Measurements from ENCODE around the gene UNKL.

UNKL gene, protein sequence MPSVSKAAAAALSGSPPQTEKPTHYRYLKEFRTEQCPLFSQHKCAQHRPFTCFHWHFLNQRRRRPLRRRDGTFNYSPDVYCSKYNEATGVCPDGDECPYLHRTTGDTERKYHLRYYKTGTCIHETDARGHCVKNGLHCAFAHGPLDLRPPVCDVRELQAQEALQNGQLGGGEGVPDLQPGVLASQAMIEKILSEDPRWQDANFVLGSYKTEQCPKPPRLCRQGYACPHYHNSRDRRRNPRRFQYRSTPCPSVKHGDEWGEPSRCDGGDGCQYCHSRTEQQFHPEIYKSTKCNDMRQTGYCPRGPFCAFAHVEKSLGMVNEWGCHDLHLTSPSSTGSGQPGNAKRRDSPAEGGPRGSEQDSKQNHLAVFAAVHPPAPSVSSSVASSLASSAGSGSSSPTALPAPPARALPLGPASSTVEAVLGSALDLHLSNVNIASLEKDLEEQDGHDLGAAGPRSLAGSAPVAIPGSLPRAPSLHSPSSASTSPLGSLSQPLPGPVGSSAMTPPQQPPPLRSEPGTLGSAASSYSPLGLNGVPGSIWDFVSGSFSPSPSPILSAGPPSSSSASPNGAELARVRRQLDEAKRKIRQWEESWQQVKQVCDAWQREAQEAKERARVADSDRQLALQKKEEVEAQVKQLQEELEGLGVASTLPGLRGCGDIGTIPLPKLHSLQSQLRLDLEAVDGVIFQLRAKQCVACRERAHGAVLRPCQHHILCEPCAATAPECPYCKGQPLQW

DNA sequence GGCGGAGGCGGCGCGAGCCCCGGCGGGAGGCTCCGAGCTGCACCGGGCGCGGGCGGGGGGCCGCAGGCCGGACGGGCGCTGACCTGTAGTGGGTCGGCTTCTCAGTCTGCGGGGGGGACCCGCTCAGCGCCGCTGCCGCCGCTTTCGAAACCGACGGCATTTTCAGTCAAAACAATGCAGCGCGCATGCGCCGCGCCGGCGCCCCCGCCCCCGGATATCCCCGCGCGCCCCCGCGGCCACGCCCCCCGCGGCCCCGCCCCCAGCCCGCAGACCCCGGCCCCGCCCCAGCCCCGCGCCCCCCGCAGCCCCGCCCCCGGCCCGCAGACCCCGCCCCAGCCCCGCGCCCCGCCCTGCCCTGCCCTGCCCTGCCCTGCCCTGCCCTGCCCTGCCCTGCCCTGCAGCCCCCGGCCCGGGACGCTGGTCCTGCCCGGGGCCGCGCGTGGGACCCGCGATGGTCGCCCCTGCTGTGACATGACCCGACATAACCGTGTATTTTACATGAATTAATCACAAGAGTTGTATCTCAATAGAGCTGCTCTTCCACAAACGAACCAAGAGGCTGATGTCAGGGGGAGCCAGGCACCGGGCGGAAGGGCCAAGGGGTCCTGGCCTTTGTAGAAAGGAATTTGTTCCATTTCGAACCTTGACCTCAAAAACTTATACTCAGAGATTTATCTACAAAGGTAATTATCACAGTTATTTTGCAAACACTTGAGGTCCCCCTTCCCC lies at the start of gene UNKL:
TSS of gene UNKL (minus strand) at position 173 of the 729 bp plus-strand sequence. CDS start at position 160, 13 bp downstream.
- DNase-seq: no peak

DNA sequence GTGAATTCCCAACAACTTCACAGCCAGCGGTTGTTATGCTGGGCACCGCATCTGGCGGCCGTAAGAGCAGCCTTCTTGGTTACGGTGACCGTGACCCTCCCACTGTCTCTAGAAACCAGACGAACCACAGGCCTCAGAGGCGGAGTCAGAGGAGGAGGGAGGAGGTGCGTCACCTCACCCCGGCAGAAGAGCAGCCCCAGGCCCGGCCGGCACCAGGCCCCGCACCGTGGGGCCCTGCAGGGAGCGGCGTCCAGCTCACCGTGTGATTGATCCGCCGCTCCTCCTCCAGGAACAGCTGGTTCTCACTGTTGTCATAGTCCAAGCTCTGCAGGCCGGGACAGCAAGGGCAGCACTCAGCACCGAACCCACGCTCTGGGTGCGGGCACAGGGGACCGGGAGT lies 46.6 kb upstream of the UNKL start:
- DNase-seq: no peak

DNA sequence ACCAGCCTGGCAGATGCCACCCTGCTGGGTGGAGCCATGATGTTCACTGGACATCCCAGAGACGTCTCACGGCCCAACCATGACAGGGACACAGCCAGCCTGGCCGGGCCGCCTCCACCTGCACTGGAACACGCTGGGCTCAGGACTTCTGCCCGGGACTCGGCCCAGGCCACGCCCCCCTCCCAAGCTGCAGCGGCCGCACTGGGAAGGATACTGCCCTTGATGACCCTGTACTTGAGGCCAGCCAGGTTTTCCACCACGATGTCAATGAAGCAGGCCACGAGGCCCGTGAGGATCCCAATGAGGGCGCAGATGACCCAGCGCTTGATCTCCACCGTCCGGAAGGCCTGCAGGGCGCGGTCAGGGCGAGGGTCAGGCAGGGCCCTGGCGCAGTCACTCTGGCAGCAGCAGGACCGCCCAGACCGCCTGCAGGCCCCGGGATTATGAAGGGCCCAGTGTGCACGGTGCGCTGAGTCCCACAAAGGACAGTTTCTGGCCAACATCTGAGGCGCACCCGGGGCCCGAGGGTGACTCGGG lies 46.2 kb upstream of the UNKL start:
- DNase-seq: no peak

DNA sequence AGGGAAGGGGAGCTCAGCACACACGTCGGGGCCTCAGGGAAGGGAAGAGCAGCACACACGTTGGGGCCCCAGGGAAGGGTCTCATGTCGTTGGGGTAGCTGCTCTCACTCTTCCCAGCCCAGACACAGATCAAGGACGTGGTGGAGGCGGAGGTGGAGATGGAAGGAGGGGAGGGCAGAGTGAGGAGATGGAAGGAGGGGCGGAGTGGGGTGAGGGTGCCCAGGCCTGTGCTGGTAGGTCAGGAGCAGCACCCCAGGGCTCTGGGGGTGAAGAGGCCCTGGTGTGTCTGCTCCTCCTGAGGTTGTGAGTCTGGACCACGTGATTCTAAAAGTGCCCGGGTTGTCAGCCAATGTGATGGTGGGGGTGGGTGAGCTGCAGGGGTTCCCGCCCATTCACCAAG lies 45.5 kb upstream of the UNKL start:
- no peak for DNase-seq

DNA sequence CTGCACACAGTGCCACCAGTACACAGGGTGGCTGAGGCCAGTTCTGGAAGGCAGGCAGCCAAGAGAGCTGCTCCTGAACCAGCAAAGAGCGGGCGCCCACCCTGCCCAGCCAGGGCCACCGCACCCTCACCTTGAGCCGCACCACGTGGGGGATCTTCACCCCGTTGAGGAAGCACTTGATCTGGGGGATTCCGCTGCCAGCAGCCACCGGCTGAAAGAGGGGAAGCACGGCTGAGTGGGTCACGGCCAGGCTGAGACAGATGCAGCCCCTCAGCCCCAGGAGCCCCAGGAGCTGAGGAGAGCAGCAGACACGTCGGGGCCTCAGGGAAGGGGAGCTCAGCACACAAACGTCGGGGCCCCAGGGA lies 44.5 kb upstream of the UNKL start:
- DNase-seq: no peak

DNA sequence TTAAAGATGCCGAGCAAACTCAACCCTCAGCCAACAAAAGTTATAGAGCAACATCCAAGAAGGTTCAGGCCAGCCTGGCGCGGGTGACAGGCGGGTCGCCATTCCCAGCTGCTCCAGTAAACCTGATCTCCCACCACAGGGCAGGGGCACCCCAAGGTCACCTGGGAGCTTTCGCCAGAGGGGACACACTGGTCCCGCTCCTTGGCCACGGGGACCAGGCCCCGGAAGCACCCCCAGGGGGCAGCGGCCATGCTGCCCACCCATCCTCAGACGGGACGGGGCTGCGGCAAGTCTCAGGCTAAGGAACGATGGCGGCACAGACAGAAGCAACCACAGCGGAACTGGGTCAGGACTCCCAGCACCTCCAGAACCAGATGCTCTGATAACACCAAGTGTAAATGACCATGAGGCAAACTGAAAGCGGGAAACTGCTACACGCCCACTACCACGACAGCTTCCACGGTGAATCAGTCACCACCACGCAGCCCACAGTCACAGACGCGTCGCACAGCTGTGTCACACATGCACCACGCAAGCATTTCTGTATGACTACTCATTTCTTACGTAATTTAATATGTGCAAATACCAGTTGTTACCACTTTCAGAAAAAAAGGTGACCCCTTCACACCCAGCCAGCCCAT lies 44.0 kb upstream of the UNKL start:
- DNase-seq: no peak

DNA sequence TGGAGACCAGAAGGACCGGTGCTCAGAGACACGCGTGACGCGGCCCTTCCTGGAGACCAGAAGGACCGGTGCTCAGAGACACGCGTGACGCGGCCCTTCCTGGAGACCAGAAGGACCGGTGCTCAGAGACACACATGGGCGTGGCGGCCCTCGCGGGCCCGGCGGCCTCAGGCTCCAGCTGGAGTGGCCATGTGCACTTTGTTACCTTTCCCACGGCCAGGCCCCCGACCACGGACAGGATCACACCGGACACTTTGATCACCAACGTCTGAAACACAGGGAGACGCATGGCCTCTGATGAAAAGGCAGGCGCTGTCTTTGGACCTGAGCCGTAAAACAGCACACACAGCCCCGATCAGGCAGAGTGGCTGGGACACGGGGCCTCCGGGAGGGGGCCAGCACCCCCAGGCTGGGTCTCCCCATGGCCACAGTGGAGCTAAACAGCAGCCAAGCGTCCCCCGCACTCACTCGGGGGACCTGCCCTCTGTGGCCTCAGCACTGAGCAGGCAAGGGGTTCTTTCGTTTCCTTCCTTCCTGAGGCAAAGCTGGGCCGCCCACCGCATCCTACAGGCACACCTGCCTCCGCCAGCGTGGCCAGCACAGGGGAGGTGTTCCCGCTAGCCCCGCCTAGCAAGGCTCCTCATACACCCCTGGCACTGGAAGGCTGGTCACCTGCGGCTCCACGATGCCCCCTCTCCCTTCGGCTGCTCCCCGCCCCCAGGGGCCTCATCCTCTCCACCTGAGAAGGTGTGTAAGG lies 43.2 kb upstream of the UNKL start:
- DNase-seq: no peak

DNA sequence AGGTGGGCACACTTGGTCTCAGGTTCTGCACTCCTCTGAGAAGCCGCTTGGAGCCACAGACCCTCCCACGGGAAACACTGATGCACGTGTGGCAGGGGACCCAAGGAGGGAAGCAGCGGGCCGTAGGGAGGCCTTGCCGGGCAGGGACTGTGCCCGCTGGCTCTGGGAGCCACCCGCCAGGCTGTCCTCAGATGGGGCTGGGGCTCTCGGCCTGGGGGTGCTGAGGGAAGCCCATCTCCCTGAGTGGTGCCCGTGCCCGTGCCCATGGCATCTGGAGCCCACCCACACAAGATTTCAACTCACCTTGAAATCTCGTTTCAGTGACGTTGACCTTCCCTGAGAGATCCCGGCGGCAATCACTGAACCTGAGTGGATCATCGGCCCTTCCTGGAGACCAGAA lies 42.4 kb upstream of the UNKL start:
- no peak for DNase-seq

DNA sequence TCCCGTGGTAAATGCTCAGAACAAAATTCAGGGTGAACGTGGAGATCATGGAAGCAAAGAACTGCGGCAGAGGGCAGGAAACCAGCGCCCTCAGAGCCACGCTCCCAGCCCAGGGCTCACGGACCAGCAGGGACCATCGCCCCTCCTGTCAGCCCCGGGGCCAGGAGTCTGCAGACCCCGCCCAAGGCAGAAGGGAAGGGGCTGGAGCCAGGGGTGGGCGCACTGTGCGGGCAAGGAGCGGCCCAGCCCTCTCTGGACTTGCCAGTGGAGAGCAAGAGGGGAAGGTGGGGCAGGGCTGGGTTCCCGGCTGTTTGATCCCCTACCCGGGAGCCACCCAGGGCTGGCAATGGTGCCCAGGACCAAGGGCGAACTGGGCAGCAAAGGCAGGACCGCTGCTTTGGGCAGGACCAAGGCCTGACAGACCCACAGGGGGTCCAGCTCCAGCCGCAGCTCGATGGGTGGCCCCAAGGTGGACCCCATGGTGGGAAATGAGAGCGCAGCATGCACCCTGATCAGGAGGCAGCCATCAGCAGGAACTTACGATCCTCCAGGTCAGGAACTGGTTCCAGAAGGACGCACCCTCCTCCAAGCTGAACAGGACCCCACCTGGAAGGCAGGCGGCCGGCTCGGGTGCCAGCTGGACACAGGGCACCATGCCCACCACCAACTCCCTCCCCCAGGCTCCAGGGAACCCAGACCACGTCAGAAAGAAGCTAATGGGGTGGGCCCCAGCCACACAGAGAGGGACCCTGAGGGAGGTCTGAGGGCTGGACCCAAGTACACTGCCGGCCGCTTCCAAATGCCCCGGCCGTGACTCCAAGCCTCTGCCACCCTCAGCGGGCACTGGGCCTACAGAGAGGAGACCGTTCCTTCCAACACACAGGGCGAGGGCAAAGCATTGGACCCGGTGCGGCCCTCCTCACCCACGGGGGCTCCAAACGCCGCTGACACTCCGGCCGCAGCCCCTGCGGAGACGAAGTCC lies 41.0 kb upstream of the UNKL start:
- DNase-seq: no peak

DNA sequence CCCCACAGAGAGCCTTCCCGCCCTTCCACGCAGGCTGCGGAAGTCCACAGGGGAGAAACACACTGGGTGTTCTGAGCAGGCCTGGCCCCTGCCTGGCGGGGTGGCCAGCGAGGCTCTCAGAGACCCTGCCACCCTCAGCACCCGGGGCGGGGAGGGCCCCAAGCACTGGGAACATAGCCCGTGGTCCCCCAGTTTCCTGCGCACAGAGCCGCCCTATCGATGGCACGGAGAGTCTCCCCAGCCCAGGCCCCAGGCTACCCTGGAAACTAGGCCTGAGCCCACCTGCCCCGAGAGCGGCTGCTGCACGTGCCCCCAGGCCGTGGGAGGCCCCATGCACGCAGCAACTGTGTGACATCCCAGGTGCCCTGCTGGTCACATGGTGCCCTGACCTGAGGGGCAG lies 40.1 kb upstream of the UNKL start:
- DNase-seq: no peak

DNA sequence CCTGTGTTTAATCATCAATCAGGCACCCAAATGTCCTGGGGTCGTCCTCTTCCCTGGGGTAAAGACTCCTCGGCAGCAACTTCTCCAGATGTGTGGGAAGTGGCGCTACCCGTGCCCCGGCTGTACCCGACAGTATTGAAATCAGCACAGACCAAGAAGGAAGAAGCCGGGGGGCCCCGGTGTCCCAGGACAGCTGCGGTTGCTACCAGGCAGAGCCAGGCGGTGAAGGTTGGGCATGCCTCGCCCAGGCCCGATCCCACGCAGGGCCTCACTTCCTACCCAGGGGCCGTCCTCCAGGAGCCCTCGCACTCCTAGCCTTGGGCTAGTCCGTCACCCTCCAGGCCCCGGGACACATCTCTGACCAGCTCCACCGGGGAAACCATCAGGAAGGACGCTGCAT lies 38.8 kb upstream of the UNKL start:
- no peak for DNase-seq

DNA sequence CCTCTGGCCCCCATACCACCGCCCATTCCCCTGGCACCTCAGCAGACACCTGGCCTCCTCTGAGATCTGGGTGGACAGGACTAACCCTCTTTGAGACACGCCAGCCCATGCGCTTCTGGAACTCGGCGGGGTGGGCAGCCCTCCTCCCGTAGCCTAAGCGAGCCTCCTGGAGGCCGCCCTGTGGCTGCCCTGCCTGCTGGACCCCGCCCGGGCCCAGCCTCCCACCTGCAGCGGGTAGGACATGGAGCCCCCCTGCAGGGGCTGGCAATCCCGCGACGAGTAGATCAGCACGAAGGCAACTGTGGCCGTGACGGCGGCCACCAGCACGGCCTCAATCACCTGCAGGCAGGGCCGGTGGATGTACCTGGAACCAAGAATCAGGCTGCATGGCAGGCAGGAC lies 38.0 kb upstream of the UNKL start:
- DNase-seq: no peak

DNA sequence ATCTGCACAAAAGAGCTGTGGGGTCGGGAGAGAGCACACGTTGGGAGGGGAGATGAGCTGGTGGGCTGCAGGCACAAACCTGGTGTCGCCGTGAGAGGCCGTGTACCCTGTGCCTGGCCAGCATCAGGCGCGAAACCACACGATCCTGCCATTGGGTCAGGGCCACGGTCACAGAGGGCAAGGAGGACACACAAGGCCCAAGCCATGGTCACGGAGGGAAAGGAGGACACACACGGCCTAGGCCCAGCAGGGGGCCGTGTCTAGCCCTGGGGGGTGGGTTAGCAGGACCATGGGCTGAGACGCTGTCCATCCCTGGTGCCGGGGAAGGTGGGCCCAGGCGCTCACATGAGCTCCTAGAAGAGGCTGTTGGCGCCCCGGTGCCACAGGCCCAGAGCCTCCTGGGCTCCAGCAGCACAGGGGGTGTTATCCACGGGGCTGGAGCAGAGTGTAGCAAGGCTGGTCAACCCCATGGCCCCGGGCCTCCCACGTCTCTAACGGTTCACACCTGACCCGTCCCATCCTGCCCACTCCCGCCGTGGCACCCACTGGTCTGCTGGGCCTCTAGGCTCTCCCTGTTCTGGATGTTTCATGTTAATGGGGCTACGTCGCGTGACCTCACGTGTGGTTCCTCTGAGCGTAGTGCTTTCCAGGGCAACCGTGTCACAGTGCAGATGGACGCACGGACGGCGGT lies 37.3 kb upstream of the UNKL start:
- DNase-seq: no peak

DNA sequence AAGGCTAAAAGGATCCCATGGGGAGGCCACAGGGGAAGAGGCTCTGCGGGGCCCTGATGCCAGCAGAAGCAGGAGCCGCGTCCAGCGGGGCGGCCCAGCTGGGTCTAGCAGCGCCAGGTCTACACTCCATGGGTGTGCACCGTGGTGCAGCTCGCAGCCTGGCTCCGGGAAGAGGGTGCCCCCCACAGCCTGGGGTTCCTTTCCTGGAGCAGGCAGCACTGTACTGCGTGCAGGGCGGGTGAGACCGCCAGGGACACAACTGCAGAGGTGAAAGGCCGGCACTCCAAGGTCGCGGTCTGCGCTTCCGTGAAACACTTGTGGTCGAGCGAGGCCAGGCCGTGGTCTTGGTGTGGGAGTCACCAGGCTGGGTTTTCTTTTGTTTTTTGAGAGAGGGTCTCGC lies 36.3 kb upstream of the UNKL start:
- DNase-seq: no peak

DNA sequence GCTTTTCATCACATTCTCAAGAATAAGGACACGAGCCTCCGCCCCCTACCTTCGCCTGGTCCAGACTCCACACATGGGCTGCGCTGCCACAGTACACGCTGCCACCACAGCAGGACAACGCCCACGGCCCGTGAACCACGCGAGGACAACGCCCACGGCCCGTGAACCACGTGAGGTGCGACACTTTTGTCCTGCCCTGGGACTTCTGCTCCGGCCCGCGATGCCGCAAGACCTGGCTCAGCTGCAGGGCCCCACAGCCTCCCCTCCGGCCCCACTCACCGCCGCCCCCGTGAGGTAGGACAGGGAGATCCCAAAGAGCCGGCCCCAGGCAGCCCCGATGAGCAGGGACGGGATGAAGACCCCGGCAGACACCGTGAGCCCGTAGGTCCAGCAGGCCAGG lies 35.7 kb upstream of the UNKL start:
- no peak for DNase-seq

DNA sequence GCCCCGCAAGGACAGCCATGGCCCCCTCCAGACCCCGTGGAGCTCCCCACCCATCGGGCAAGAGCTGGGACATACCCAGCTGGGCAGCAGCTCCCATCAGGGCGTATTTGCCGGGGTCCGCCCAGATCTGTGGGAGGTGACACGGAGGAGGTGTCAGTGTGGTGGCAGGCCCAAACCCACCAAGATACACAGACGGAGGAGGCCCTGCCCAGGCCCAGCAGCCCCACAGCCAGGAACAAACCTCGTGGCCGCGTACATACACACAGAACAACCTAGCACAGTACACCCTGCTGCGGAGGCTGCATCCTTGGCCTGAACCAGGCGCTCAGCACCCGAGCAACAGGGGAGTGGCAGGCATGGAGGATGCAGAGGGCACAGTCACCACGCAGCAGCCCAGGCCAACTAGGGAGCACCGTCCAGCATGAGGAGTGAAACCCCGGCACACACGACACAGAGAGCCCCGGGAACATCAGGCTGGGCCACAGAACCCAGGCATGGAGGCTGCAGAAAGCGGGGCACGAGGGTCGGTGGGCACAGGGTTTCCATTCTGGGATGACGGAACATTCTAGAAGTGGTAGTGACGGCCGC lies 34.8 kb upstream of the UNKL start:
- DNase-seq: no peak

DNA sequence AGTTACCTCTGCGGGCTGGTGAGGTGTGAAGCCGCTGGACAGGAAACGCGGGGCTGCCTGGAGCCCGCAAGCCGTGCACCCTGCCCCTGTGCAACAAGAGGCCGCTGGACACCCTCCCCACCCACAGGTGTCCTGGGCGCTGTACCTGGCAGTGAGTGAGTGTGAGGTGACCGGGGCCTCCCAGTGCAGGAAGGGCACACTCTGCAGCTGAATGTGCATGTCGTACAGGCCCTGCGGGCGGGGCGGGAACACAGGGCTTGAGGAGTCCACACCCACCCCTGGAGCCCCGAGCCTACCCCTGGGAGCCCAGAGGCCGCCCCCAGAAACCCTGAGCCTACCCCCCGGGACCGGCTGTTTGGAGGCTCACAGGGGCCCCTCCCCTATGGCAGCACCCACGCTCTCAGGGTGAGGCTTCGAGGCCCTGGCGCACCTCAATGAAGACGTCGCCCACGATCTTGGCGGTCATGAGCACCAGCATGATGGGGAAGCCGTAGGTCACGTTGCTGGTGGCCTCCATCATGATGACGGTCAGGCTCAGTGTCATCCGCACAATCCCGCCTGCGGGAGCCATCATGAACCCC lies 34.1 kb upstream of the UNKL start:
- DNase-seq: no peak

DNA sequence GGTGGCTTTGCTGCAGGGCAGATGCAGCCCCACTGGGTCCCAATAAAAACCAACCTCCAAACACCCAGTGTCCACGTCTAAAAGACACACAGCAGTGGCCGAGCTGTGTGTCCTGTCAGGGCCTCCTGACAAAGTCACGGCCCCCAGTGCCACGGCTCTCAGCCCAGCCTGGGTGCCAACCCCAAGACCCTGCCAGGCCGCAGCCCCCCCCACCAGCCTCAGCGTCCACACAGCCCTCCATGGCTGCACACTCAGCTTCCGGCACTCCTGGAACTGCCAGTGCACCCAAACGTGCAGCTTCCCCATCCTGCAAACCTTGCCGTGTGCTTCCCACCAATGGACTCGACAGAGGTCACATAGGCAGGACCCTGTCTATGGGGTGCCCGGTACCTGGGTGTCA lies 33.5 kb upstream of the UNKL start:
- no peak for DNase-seq

DNA sequence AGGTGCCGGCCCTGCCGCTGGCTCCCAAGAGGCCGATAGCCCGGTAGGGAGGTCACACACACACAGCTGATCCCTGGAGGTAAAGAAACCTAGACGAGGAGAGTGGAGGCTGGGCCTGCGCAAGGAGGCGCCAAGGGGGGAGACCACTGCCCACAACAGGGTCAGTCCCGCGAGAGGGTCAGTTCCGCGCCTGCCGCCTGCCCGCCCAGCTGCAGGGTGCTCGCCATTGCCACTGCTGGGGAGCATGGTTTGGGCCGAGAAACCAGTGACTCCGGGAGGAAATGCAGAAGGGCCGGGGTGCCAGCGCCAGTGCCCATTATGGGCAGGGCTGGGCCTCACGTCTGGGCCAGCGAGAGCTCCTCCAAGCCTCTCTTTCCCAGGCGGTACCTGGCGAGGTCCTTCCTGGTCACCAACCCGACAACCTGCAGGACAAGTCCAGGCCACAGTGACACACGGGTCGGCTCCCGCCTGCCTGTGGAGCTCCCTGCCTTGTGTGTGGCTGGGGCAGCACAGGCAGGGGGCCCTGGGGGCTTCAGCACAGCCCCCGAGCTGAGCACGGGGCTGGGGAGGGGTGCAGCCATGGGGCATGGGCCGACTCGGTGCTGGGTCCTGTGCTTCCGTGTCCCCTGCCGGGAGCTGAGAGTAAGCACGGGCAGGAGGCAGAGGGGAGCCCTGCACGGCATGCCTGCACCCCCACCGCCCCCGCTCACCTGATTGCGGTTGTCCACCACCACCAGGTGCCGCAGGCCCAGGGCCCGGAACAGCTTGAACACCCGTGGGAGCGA lies 32.0 kb upstream of the UNKL start:
- no peak for DNase-seq

Measured in cerebellar nuclear complex (tissue), 1 donor.